ENCODE data around the gene ATP1A3.

ATP1A3 gene

DNA sequence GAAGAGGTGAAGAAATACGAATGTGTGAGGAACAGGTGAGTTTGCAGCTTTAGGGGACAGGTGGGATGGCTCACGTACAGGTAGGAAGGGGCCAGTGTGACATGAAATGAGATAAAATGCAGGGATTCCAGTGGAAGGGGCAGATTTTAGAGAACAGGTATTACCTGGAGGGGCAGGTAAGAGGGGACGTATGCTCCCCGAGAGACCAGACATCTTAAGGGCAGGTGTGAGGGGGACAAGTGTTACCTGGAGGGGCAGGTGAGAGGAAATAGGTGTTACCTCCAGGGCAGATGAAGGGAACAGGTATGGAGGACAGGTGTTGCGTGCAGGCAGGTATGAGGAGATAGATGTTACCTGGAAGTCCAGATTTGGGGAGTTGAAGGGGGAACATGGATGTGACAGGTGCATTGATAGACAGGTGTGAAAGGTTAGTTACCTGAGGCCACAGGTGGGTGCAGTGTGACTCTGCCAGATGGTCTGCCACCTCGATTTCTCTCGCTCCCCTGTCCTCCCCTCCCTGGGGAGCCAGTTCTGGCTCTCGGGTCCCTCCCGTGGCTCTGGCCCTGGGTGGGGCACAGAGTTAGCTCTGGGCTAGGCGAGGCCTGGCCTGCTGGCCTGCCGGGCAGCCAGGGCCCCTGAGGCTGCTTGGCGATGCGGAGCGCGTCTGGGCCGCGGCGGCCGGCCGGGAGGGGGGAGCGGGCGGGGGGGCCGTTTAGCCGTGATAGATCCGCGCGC, 67.8 kb downstream of the ATP1A3 start:
- DNase-seq: no peak
- intact Hi-C loops (cut with DNase I): no loop called here

DNA sequence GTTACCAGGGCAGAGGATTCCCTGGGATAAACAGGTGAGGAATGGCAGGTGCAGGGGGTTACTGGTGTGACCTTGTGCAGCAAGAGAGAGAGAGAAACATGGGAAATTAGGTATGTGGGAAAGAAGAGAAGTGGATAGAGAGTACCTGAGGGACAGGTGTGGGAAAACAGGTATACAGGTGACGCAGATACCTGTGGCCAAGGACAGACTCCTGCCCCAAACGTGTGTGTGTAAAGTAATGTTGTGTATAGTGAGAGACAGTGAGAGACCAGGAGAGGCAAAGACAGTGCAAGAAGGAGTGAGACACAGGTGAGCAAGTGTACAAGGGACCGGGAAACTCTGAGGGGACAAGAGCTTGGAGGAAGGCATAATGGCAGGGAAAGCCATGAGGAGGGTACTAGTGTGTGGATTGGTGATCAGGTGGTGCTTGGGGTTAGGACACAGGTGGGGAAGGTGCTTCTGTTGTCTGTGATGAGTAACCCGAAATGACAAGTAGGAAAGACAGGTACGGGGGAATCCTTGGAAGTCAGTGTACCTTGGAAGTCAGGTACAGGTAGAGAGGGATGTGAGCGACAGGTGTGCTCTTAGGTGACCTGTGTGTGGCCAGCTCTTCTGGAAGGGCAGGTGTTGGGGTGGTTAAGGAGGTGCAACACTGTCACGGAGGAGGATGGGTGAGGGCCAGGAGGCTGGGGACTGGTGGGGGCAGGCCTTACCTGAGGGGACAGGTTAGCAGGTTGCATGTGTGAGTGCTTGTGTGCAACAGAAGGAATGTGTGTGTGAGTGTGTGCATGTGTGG, 68.6 kb downstream of the ATP1A3 start:
- no peak for DNase-seq
- intact Hi-C loops (cut with DNase I): no loop called here

DNA sequence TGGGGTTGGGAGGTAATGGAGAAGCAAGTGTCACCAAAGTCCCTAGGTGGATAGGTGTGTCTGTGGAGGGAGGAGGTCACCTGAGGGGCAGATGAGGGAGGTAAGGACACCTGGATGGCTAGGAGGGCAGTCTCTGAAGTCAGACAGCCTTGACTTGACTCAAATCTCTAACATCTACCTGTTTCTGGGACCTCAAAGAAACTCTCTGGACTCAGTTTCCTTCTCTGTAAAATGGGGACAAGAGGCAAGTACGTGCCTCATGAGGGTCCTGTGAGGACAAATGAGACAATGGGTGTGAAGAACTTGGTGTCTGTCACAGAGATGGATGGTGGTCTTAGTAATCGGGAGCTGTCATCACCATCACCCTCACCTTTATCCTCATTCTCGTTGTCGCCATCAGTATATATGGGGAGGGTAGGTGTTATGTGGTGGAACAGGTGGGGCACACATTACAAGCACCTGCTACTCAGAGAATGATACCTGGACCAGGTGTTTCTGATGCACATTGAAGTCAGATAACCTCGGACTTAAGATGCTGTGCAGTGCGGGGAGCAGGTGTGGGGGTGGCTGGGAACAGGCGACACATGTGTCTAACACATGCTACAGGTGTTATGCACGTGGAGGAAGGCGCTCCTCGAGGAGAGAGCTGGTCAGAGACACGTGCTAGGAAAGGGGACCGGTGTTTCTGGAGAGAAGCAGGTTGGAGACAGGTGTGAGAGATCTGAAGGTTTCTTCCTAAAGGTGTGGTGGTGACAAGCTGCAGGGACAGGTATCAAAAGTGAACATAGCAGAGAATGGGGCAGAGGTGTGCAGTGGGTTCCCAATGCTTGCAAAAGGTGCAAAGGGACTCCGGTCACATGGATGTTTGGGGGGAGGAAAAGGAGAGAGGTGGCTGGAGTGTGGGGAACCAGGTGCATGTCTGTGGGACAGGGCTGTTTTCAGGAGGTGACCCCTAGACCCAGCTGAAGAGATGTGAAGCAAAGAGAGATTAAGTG, 69.6 kb downstream of the ATP1A3 start:
- intact Hi-C loops (cut with DNase I): no loop called here
- no peak for DNase-seq

DNA sequence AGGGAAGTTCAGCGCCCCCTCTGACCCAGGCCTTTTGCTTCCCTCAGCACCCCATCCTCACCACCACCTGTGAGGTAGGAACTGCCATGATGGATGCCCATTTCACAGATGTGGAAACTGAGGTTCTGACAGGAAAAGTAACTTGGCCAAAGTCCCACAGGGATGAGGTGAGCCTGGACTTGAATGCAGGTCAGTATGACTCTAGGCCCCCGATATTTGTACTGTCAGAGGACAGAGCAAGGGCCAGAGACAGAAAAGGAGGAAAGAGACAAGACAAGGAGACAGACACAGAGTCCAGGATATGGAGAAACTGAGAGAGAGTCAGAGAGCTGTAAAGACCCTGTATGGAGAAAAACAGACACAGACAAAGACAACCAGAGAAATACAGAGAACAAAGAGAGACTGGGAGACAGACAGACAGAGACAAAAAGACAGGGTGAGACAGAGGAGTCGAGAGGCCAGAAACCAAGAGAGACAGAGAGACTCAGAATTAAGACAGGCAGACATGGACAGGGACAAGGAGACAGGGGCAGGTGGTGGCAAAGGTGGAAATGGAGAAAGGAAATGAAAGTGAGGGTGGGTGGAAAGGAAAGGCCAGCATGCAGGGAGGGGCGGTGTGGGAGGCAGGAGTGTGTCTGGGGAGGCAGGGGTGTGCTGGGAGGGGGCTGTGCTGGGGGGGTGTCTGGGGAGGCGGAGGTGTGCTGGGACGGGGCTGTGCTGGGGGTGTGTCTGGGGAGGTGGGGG, 70.8 kb downstream of the ATP1A3 start:
- intact Hi-C loops (cut with DNase I): no loop called here
- no peak for DNase-seq

DNA sequence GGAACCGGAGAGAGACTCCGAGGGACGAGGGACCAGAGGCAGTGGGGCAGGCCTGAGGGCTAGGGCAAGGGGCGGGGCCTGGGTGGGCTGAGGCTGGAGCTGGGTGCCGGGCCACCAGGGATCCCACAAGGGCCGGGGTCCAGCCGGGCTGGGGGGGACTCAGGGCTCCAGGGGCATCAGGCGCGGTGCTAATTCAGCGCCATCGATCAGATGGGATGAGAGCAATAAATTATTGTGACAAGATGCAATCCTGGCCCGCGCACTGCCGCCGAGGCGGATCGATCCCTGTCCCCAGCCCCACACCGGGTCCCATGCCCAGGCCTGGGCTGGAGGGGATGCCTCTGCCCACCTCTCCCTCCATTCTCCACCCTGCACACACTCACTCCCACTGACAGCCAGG, 71.4 kb downstream of the ATP1A3 start:
- intact Hi-C loops (cut with DNase I): no loop called here
- no peak for DNase-seq

DNA sequence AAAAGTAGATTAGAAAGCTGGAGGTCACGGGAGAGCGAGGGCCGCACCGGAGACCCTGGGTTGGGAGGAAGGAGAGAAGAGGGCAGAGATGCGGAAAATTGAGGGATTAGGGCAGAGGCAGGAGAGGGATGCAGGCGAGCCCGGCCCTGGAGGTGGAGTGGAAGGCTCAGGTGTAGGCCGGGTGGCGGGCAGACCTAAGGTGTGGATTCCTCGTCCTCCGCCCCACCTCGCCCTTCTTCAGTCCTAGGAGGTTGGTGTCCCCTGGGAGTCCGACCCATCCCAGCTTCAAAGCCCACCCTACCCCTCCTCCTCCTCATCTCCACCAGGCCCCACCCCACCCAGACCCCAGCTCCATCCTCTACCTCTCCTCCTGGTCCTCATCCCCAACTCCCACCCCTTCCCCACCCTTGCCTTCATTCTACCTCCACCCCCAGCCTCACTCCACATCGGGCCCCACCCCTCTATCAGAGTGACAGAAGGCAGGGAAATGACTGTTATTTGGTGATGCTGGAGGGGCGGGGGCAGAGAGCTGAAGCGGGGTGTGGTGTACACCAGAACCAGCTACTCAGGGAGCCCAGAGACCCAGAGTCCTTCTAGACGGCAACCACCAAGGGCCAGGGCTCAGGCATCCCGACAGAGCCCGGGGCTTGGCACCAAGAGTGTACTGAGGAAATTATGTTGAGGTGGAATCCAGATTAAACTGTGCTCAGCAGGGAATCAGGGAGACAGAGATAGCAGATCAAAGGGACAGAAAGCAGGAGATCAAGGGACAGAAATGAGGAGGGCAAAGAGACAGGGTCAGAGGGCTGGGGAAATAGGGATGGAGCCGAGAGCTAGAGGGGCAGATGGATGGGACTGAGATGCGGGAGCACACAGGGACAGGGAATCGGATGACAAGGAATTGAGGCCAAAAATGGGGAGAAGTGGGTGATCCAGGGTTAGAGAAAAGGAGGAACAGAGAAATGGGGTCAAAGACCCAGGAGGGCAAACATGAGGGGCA, 72.2 kb downstream of the ATP1A3 start:
- intact Hi-C loops (cut with DNase I): no loop called here
- DNase-seq: no peak

DNA sequence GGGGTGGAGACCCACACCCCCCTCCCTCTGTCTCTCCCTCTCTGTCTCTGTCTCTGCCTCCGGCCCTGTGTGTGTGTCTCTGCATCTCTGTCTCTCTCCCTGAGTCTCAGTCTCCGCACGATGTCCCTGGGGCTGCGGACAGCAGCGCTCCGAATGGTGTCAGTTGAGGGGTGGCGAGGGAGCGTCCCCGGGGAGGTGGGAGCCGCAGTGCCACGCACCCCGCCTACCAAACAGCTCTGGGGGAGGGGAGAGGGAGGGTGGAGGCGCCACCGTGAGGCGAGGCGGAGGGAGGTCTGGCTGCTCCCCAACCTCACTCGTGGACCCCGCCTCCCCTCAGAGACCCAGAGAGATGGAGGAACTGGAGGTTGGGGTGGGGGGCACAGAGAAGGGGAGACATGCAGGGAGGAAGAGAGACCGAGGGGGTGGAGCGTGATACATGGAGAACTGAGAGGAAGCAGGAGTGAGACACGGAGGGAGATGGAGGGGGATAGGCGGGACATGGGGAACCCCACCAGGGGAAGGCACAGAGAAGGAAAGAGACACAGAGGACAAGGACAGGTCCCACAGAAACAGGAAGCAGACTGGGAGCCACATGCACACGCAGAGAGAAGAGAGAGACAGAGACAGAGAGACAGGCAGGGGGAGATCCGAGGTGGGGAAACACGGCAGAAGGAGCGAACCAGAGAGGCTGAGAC, 73.0 kb downstream of the ATP1A3 start:
- intact Hi-C loops (cut with DNase I): no loop called here
- DNase-seq: no peak

DNA sequence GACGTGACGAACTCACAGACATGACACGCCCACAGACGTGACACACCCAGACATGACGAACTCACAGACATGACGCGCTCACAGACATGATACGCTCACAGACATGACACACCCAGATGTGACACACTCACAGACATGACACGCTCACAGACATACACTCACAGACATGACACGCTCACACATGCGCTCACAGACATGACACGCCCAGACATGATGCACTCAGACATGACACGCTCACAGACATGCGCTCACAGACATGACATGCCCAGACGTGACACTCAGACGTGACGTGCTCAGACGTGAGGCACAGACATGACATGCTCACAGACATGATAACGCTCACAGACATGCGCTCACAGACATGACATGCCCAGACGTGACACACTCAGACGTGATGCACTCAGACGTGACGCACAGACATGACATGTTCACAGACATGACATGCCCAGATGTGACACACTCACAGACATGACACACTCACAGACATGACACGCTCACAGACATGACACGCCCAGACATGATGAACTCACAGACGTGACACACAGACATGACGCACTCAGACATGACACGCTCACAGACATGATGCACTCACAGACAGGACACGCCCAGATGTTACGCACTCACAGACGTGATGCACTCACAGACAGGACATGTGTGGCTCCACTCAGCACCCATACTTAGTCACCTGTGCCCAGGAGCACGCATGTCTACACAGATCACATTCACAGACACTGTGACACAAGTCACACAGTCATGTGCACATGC, 73.9 kb downstream of the ATP1A3 start:
- no peak for DNase-seq

DNA sequence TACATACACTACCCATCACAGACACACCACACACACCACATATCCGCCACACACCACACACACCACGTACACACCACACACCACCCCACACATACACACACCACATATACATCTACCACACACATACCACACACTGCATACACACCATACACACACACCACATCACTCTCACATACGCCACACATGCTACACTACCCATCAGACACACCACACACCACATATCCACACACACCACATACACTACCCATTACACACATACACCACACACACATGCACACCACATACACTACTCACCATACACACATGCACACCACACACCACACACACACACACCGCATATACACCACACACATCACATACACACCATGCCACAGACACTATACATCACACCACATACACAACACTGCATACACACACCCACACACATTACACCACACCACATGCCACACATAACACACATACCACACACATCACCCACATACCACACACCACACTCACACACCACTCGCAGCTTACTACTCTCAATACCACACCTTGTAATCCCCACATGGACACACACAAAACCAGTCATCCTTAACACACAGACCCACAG, 75.3 kb downstream of the ATP1A3 start:
- DNase-seq: no peak
- intact Hi-C loops (cut with DNase I): no loop called here

More for the DNA sequence above, 73.9 kb downstream of the ATP1A3 start:
- intact Hi-C loops (cut with DNase I): no loop called here

DNA sequence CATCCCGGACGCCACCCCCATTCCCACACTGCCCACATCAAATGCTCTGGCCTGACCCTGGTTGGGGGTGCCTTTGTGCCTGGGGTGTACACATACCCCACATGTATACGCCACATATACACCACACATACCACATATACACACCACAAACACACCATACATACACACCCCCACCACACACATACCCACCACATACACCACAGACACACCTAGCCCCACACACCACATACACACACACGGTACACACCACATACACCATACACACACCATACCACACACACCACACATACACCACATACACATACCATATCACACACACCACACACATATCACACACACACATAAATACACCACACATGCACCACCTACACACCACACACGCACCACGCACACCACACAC, 75.9 kb downstream of the ATP1A3 start:
- no peak for DNase-seq
- intact Hi-C loops (cut with DNase I): no loop called here

DNA sequence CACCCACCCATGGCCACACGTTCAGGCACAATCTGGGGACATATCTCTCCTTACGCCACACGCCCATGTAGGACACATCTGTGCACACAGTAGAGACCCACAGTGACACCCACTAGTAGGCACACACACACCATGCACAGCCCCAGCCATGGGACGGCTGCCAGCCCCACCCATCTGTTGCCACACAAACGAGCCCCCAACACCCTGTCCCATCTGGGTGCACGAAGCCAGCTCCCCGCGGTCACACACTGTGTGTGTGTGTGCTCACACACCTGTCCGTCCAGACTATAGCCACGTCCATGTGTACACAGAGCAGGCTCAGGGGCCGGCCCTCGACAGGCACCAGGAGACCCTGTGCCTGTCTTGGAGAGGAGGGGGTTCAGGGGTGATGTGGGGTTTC, 76.4 kb downstream of the ATP1A3 start:
- intact Hi-C loops (cut with DNase I): no loop called here

More for the DNA sequence above, 76.4 kb downstream of the ATP1A3 start:
- no peak for DNase-seq
